Mesendoderm (in vitro differentiated cells): ENCODE data around the gene ZNRD2.

Experiments
- DNase-seq: peaks from one replicate; pipeline ENCODE4 v3.0.0; 2013
- H2AK5ac ChIP-seq: 2 replicates; pipeline ENCODE4 v1.6.1; 2013; ENCODE audit warnings: low read length, inconsistent platforms
- H2BK120ac ChIP-seq: 2 replicates; pipeline ENCODE4 v1.6.1; 2013; ENCODE audit warnings: low read depth, mild to moderate bottlenecking, low read length, moderate library complexity, mixed read lengths
- H2BK15ac ChIP-seq: replicated peaks from 2 replicates; pipeline ENCODE4 v1.6.1; 2013; ENCODE audit warnings: low read depth, mild to moderate bottlenecking, moderate library complexity
- H2BK5ac ChIP-seq: 2 replicates; pipeline ENCODE4 v1.6.1; 2013; ENCODE audit warnings: low read length, inconsistent platforms
- H3K18ac ChIP-seq: 2 replicates; pipeline ENCODE4 v1.6.1; 2013; ENCODE audit warnings: mild to moderate bottlenecking, low read length, mixed read lengths
- H3K23ac ChIP-seq: one replicate; pipeline ENCODE4 v1.6.1; 2013; ENCODE audit warnings: low read length
- H3K27ac ChIP-seq: 2 replicates; pipeline ENCODE4 v1.5.1; 2013; ENCODE audit warnings: low read depth, mild to moderate bottlenecking, inconsistent platforms, low read length, moderate library complexity
- H3K27me3 ChIP-seq: 2 replicates; pipeline ENCODE4 v1.6.1; 2013; ENCODE audit warnings: low read length, control low read depth, mild to moderate bottlenecking, inconsistent platforms; ENCODE audit not compliant: insufficient read depth, poor library complexity
- H3K36me3 ChIP-seq: 2 replicates; pipeline ENCODE4 v1.6.1; 2013; ENCODE audit warnings: low read length, inconsistent platforms; ENCODE audit not compliant: control insufficient read depth, insufficient read depth
- H3K4ac ChIP-seq: one replicate; pipeline ENCODE4 v1.6.1; 2013; ENCODE audit warnings: low read depth, mild to moderate bottlenecking, low read length, moderate library complexity
- H3K4me1 ChIP-seq: 2 replicates; pipeline ENCODE4 v1.6.1; 2013; ENCODE audit warnings: low read depth, low read length, inconsistent platforms; ENCODE audit not compliant: control insufficient read depth
- H3K4me2 ChIP-seq: 2 replicates; pipeline ENCODE4 v1.6.1; 2013; ENCODE audit warnings: low read length
- H3K4me3 ChIP-seq: 2 replicates; pipeline ENCODE4 v1.5.1; 2013; ENCODE audit warnings: mild to moderate bottlenecking, low read length
- H3K56ac ChIP-seq: one replicate; pipeline ENCODE4 v1.6.1; 2013; ENCODE audit warnings: low read length
- H3K79me1 ChIP-seq: 2 replicates; pipeline ENCODE4 v1.6.1; 2013; ENCODE audit warnings: low read length, inconsistent platforms
- H3K79me2 ChIP-seq: 2 replicates; pipeline ENCODE4 v1.6.1; 2013; ENCODE audit warnings: mild to moderate bottlenecking, low read length; ENCODE audit not compliant: control insufficient read depth, insufficient read depth
- H3K9ac ChIP-seq: 2 replicates; pipeline ENCODE4 v1.6.1; 2013; ENCODE audit warnings: low read length, inconsistent platforms
- H4K5ac ChIP-seq: one replicate; pipeline ENCODE4 v1.6.1; 2013; ENCODE audit warnings: low read length
- H4K8ac ChIP-seq: one replicate; pipeline ENCODE4 v1.6.1; 2013; ENCODE audit warnings: low read depth, mild to moderate bottlenecking, control low read depth, low read length, moderate library complexity
- WGBS: extraction: QIAGEN DNeasy Blood & Tissue Kit; methylation state at CpG from one replicate; pipeline ENCODE4 v1.1.7; 2013; ENCODE audit warnings: low lambda C conversion rate, missing lambda C conversion rate; ENCODE audit not compliant: insufficient coverage; ENCODE audit errors: extremely low coverage; 5-methylcytosine and 5-hydroxymethylcytosine counted together

Gene ZNRD2

GRCh38 chr11:65592858-65593517 is 22.7 kb downstream of the ZNRD2 start:
- Histone ChIP-seq H3K79me1 (no peaks in the 10 kb centered on the region), H3K56ac (peak overlapping the region; percentile 87), H3K36me3 (no peaks in the 10 kb centered on the region), H3K79me2 (no peaks in the 10 kb centered on the region), H3K4me1 (no peaks in the 10 kb centered on the region), H3K18ac (peak overlapping the region; percentile 15), H3K9ac (peak overlapping the region; percentile 11), H4K5ac (no peak overlapping the region), H2BK5ac (no peak overlapping the region), H3K4me3 (no peak overlapping the region), H2BK120ac (no peak overlapping the region), H2BK15ac (no peak overlapping the region), H3K27me3 (peaks cover 4% of the 10 kb centered on the region), H3K4me2 (peak overlapping the region; percentile 77), H3K23ac (peak overlapping the region; percentile 98), H3K4ac (no peak overlapping the region), H2AK5ac (no peak overlapping the region), H3K27ac (no peak overlapping the region), H4K8ac (no peak overlapping the region)
- no CpG with 5 or more reads among the region's 22 CpGs for WGBS
- no peak for DNase-seq

- peaks cover 4% of the 10 kb centered on the region for H3K27me3 ChIP-seq
- H3K4ac ChIP-seq = no peak overlapping the region
- H3K56ac ChIP-seq = no peak overlapping the region
- no CpG with 5 or more reads among the region's 26 CpGs for whole genome bisulfite sequencing
- no peaks in the 10 kb centered on the region for H3K4me1 ChIP-seq
- H4K8ac ChIP-seq = no peak overlapping the region
- no peak overlapping the region for H4K5ac ChIP-seq
- H3K27ac ChIP-seq = no peak overlapping the region
- no peak overlapping the region for H3K9ac ChIP-seq
- H3K79me1 ChIP-seq = no peaks in the 10 kb centered on the region
- no peak overlapping the region for H2BK5ac ChIP-seq
- no peak overlapping the region for H2BK120ac ChIP-seq
- no peak overlapping the region for H2AK5ac ChIP-seq
- no peak overlapping the region for H2BK15ac ChIP-seq
- DNase-seq = peak; percentile 48
- H3K79me2 ChIP-seq = no peaks in the 10 kb centered on the region
- H3K4me3 ChIP-seq = no peak overlapping the region
- no peak overlapping the region for H3K23ac ChIP-seq
- H3K36me3 ChIP-seq = no peaks in the 10 kb centered on the region
- H3K18ac ChIP-seq = no peak overlapping the region
- H3K4me2 ChIP-seq = no peak overlapping the region
Observed at GRCh38 chr11:65593518-65594414, 23.5 kb downstream of the ZNRD2 start.

GRCh38 chr11:65595131-65595530 is 24.9 kb downstream of the ZNRD2 start:
- Histone ChIP-seq H3K27ac (no peak overlapping the region), H4K5ac (no peak overlapping the region), H3K23ac (no peak overlapping the region), H2BK5ac (no peak overlapping the region), H3K4me1 (no peaks in the 10 kb centered on the region), H2BK15ac (no peak overlapping the region), H3K4ac (no peak overlapping the region), H3K9ac (no peak overlapping the region), H2BK120ac (no peak overlapping the region), H3K4me2 (no peak overlapping the region), H3K18ac (no peak overlapping the region), H3K36me3 (no peaks in the 10 kb centered on the region), H3K79me2 (no peaks in the 10 kb centered on the region), H3K79me1 (no peaks in the 10 kb centered on the region), H3K27me3 (peaks cover 4% of the 10 kb centered on the region), H2AK5ac (no peak overlapping the region), H3K56ac (no peak overlapping the region), H3K4me3 (no peak overlapping the region), H4K8ac (no peak overlapping the region)
- WGBS = no CpG with 5 or more reads among the region's 3 CpGs
- no peak for DNase-seq

GRCh38 chr11:65595543-65596281 is 25.4 kb downstream of the ZNRD2 start, which contains the start of gene KCNK7:
Gene KCNK7 (minus strand): TSS chr11:65595800. CDS start chr11:65595772, 28 bp downstream.
- no peak for DNase-seq
- H3K23ac ChIP-seq = no peak within 1 kb of the TSS
- no peak within 1 kb of the TSS for H3K27ac ChIP-seq
- no peak within 1 kb of the TSS for H2BK5ac ChIP-seq
- no peak within 1 kb of the TSS for H2BK120ac ChIP-seq
- no peaks in the 10 kb centered on the region for H3K4me1 ChIP-seq
- H3K4ac ChIP-seq = no peak within 1 kb of the TSS
- no peak within 1 kb of the TSS for H3K4me3 ChIP-seq
- H3K79me2 ChIP-seq = no peaks in the 10 kb centered on the region
- H4K5ac ChIP-seq = no peak within 1 kb of the TSS
- no peak within 1 kb of the TSS for H4K8ac ChIP-seq
- H3K27me3 ChIP-seq = peaks cover 4% of the 10 kb centered on the region
- no peak within 1 kb of the TSS for H3K4me2 ChIP-seq
- no CpG with 5 or more reads among the region's 12 CpGs for WGBS
- no peak within 1 kb of the TSS for H2AK5ac ChIP-seq
- H3K18ac ChIP-seq = no peak within 1 kb of the TSS
- H3K36me3 ChIP-seq = no peaks in the 10 kb centered on the region
- no peak within 1 kb of the TSS for H3K56ac ChIP-seq
- no peak within 1 kb of the TSS for H3K9ac ChIP-seq
- no peak within 1 kb of the TSS for H2BK15ac ChIP-seq
- H3K79me1 ChIP-seq = no peaks in the 10 kb centered on the region

GRCh38 chr11:65596520-65596919 is 26.2 kb downstream of the ZNRD2 start:
- WGBS = no CpG with 5 or more reads among the region's 6 CpGs
- H3K4ac ChIP-seq = no peak overlapping the region
- H2AK5ac ChIP-seq = no peak overlapping the region
- H3K18ac ChIP-seq = no peak overlapping the region
- H3K4me2 ChIP-seq = no peak overlapping the region
- H3K27ac ChIP-seq = no peak overlapping the region
- H4K5ac ChIP-seq = no peak overlapping the region
- H3K23ac ChIP-seq = no peak overlapping the region
- DNase-seq = no peak
- H2BK120ac ChIP-seq = no peak overlapping the region
- no peak overlapping the region for H2BK5ac ChIP-seq
- H3K9ac ChIP-seq = no peak overlapping the region
- H4K8ac ChIP-seq = no peak overlapping the region
- H3K56ac ChIP-seq = no peak overlapping the region
- H3K79me1 ChIP-seq = no peaks in the 10 kb centered on the region
- no peaks in the 10 kb centered on the region for H3K79me2 ChIP-seq
- no peaks in the 10 kb centered on the region for H3K4me1 ChIP-seq
- H3K4me3 ChIP-seq = no peak overlapping the region
- H2BK15ac ChIP-seq = no peak overlapping the region
- H3K36me3 ChIP-seq = no peaks in the 10 kb centered on the region
- H3K27me3 ChIP-seq = peaks cover 4% of the 10 kb centered on the region
